Stimulated activated CD8-positive, alpha-beta memory T cell treated with anti-CD3 and anti-CD28 coated beads, Interleukin-4, amount 100 ng/mL, for 1 hour (primary cell): ENCODE results near the gene DDX42.

Experiments used
- DNase-seq, 2 donors: peaks; one replicate each; pipeline ENCODE4 v3.0.0-alpha.2; 2020; ENCODE audit warnings: low read depth in 2 of 2, low spot score in 1 of 2

The DDX42 gene

GRCh38 chr17:63774141-63774968 is at the start of gene DDX42:
Gene DDX42 (plus strand): TSS chr17:63774170. CDS start chr17:63787050, 12,880 bp downstream.
- DNase-seq, result peak in 1 of 2 donors; percentile 80

GRCh38 chr17:63735691-63736090 is 38.3 kb upstream of the DDX42 start:
- DNase-seq, result no peak

GRCh38 chr17:63740464-63741142 is 33.4 kb upstream of the DDX42 start:
- DNase-seq, result no peak

GRCh38 chr17:63741143-63741407 is 32.9 kb upstream of the DDX42 start:
- DNase-seq, result no peak

GRCh38 chr17:63741408-63742173 is 32.4 kb upstream of the DDX42 start, which contains the start of gene STRADA:
Gene STRADA (minus strand): TSS chr17:63741799. CDS start chr17:63728369, 13,430 bp downstream.
- DNase-seq, result peak; percentile 98

GRCh38 chr17:63751806-63752205 is 22.2 kb upstream of the DDX42 start:
- DNase-seq, result no peak

- no peak for DNase-seq
These were observed 21.3 kb upstream of the DDX42 start for GRCh38 chr17:63752707-63753106.

- no peak for DNase-seq
These were observed 20.8 kb upstream of the DDX42 start for GRCh38 chr17:63753215-63753614.

GRCh38 chr17:63754046-63754445 is 19.9 kb upstream of the DDX42 start:
- no peak for DNase-seq

- DNase-seq, result no peak
These were observed 15.5 kb upstream of the DDX42 start for GRCh38 chr17:63758428-63758827.

GRCh38 chr17:63760771-63761539 is 13.0 kb upstream of the DDX42 start:
- DNase-seq, result no peak

GRCh38 chr17:63762161-63763078 is 11.6 kb upstream of the DDX42 start:
- no peak for DNase-seq

- no peak for DNase-seq
These were observed 9.3 kb upstream of the DDX42 start for GRCh38 chr17:63764716-63765115.

- DNase-seq, result no peak
These were observed 7.2 kb upstream of the DDX42 start for GRCh38 chr17:63766754-63767153.

- no peak for DNase-seq
These were observed 5.5 kb upstream of the DDX42 start for GRCh38 chr17:63768433-63768832.

- no peak for DNase-seq
These were observed 1.1 kb upstream of the DDX42 start for GRCh38 chr17:63772801-63773271.

GRCh38 chr17:63773272-63774140 is 464 bp upstream of the DDX42 start, which contains the start of gene CCDC47:
Gene CCDC47 (minus strand): TSS chr17:63773597. CDS start chr17:63766175, 7,422 bp downstream.
- peak; percentile 90 to 95 for DNase-seq

- no peak for DNase-seq
These were observed 947 bp downstream of the DDX42 start for GRCh38 chr17:63774969-63775265.

GRCh38 chr17:63775420-63775819 is 1.4 kb downstream of the DDX42 start:
- DNase-seq, result no peak
